HEK293 (cell line): Measurements from ENCODE around the gene ASB10.

Source experiments
- CTCF ChIA-PET: fragments of 350-600 bp; formaldehyde crosslinking; extraction: SDS; loops from one replicate; lab custom pipeline; 2021; ENCODE audit warnings: antibody characterized with exemption; lab: Yijun Ruan, JAX
- POLR2A ChIA-PET: fragments of 300-600 bp; formaldehyde crosslinking; extraction: SDS; loops from one replicate; lab custom pipeline; 2020; ENCODE audit warnings: antibody characterized with exemption, inconsistent platforms; lab: Yijun Ruan, JAX
- H3K27ac ChIP-seq: fragments of 200-500 bp; sonication (Bioruptor generic); 2 replicates; pipeline ENCODE4 v1.5.1; 2014; ENCODE audit warnings: low read depth, low read length, control low read depth, inconsistent platforms; ENCODE audit errors: extremely low read depth
- H3K36me3 ChIP-seq, 2 experiments: fragments of 200-500 bp in 1 of 2; sonication (Bioruptor generic) in 1 of 2; 1 replicate in 1 of 2; 2 replicates in 1 of 2; pipeline ENCODE4 v1.5.1; 2014 to 2017; ENCODE audit warnings: inconsistent platforms in 2 of 2, low read length in 2 of 2; ENCODE audit not compliant: control insufficient read depth in 2 of 2, insufficient read depth in 1 of 2
- H3K4me1 ChIP-seq: fragments of 200-500 bp; sonication (Bioruptor generic); 2 replicates; pipeline ENCODE4 v1.5.1; 2014; ENCODE audit warnings: mild to moderate bottlenecking, low read length, inconsistent platforms; ENCODE audit not compliant: control insufficient read depth, insufficient read depth
- H3K4me3 ChIP-seq: 2 replicates; pipeline ENCODE4 v1.5.1; 2011; ENCODE audit warnings: low read depth, mild to moderate bottlenecking, control low read depth, low read length, moderate library complexity
- H3K9me3 ChIP-seq: fragments of 200-500 bp; sonication (Bioruptor generic); 2 replicates; pipeline ENCODE4 v1.5.1; 2014; ENCODE audit warnings: low read depth, low read length, inconsistent platforms; ENCODE audit not compliant: control insufficient read depth, insufficient read depth
- FEZF1 ChIP-seq: fragments of 450-650 bp; formaldehyde crosslinking; IDR thresholded peaks from 2 replicates; pipeline ENCODE4 v1.5.1; 2016; ENCODE audit warnings: missing biosample characterization, missing genetic modification characterization
- GLI4 ChIP-seq: fragments of 450-650 bp; formaldehyde crosslinking; IDR thresholded peaks from 2 replicates; pipeline ENCODE4 v1.5.1; 2016; ENCODE audit warnings: missing biosample characterization, missing genetic modification characterization
- GLIS1 ChIP-seq: fragments of 450-650 bp; formaldehyde crosslinking; IDR thresholded peaks from 2 replicates; pipeline ENCODE4 v1.5.1; 2016; ENCODE audit warnings: missing biosample characterization, missing genetic modification characterization
- GLIS2 ChIP-seq: fragments of 450-650 bp; formaldehyde crosslinking; IDR thresholded peaks from 2 replicates; pipeline ENCODE4 v1.5.1; 2016; ENCODE audit warnings: missing biosample characterization, missing genetic modification characterization
- HOXD13 ChIP-seq: sonication (generic); formaldehyde crosslinking; IDR thresholded peaks from 2 replicates; pipeline ENCODE4 v1.8.0; 2022; ENCODE audit warnings: missing genetic modification reagents, borderline replicate concordance
- IKZF3 ChIP-seq: fragments of 450-650 bp; IDR thresholded peaks from 2 replicates; pipeline ENCODE4 v1.5.0; 2018; ENCODE audit warnings: missing biosample characterization, mild to moderate bottlenecking, missing genetic modification characterization, moderate library complexity
- KLF1 ChIP-seq: fragments of 450-650 bp; formaldehyde crosslinking; IDR thresholded peaks from 2 replicates; pipeline ENCODE4 v1.5.1; 2016; ENCODE audit warnings: missing biosample characterization, missing genetic modification characterization
- MEIS1 ChIP-seq: sonication (generic); formaldehyde crosslinking; IDR thresholded peaks from 2 replicates; pipeline ENCODE4 v1.8.1; 2022; ENCODE audit warnings: missing genetic modification reagents, mild to moderate bottlenecking, borderline replicate concordance
- OSR2 ChIP-seq: fragments of 450-650 bp; formaldehyde crosslinking; IDR thresholded peaks from 2 replicates; pipeline ENCODE4 v1.5.1; 2016; ENCODE audit warnings: missing biosample characterization, missing genetic modification characterization
- YY1 ChIP-seq: fragments of 450-650 bp; formaldehyde crosslinking; IDR thresholded peaks from 2 replicates; pipeline ENCODE4 v1.5.1; 2018; ENCODE audit warnings: missing biosample characterization, missing genetic modification characterization
- ZBTB20 ChIP-seq: fragments of 450-650 bp; formaldehyde crosslinking; IDR thresholded peaks from 2 replicates; pipeline ENCODE4 v1.5.1; 2016; ENCODE audit warnings: missing biosample characterization, missing genetic modification characterization
- ZBTB26 ChIP-seq: fragments of 450-650 bp; formaldehyde crosslinking; optimal IDR thresholded peaks from 2 replicates; pipeline ENCODE3; 2016; ENCODE audit warnings: missing biosample characterization, mild to moderate bottlenecking, missing genetic modification characterization
- ZBTB6 ChIP-seq: fragments of 450-650 bp; formaldehyde crosslinking; IDR thresholded peaks from 2 replicates; pipeline ENCODE4 v1.5.1; 2017; ENCODE audit warnings: missing biosample characterization, missing genetic modification characterization
- ZBTB8A ChIP-seq: fragments of 450-650 bp; formaldehyde crosslinking; IDR thresholded peaks from 2 replicates; pipeline ENCODE4 v1.5.1; 2016; ENCODE audit warnings: missing biosample characterization, missing genetic modification characterization
- ZNF133 ChIP-seq: fragments of 450-650 bp; formaldehyde crosslinking; IDR thresholded peaks from 2 replicates; pipeline ENCODE4 v1.5.1; 2016; ENCODE audit warnings: missing biosample characterization, missing genetic modification characterization
- ZNF2 ChIP-seq: fragments of 450-650 bp; formaldehyde crosslinking; IDR thresholded peaks from 2 replicates; pipeline ENCODE4 v1.5.1; 2016; ENCODE audit warnings: missing biosample characterization, missing genetic modification characterization
- ZNF23 ChIP-seq: fragments of 450-650 bp; formaldehyde crosslinking; IDR thresholded peaks from 2 replicates; pipeline ENCODE4 v1.5.1; 2016; ENCODE audit warnings: missing biosample characterization, missing genetic modification characterization, borderline replicate concordance
- ZNF266 ChIP-seq: fragments of 450-650 bp; formaldehyde crosslinking; IDR thresholded peaks from 2 replicates; pipeline ENCODE4 v1.5.1; 2016; ENCODE audit warnings: missing biosample characterization, missing genetic modification characterization, low read depth
- ZNF501 ChIP-seq: fragments of 450-650 bp; formaldehyde crosslinking; IDR thresholded peaks from 2 replicates; pipeline ENCODE4 v1.5.1; 2016; ENCODE audit warnings: missing biosample characterization, missing genetic modification characterization
- ZNF596 ChIP-seq: fragments of 450-650 bp; IDR thresholded peaks from 2 replicates; pipeline ENCODE4 v1.5.0; 2018; ENCODE audit warnings: missing biosample characterization, mild to moderate bottlenecking, missing genetic modification characterization, moderate library complexity
- ZNF677 ChIP-seq: fragments of 450-650 bp; IDR thresholded peaks from 2 replicates; pipeline ENCODE4 v1.5.0; 2018; ENCODE audit warnings: missing biosample characterization, mild to moderate bottlenecking, missing genetic modification characterization, moderate library complexity
- ZNF692 ChIP-seq: fragments of 450-650 bp; formaldehyde crosslinking; IDR thresholded peaks from 2 replicates; pipeline ENCODE4 v1.5.1; 2016; ENCODE audit warnings: missing biosample characterization, missing genetic modification characterization
- ZNF701 ChIP-seq: fragments of 450-650 bp; formaldehyde crosslinking; IDR thresholded peaks from 2 replicates; pipeline ENCODE4 v1.5.1; 2016; ENCODE audit warnings: missing biosample characterization, missing genetic modification characterization
- ZNF785 ChIP-seq: fragments of 450-650 bp; formaldehyde crosslinking; IDR thresholded peaks from 2 replicates; pipeline ENCODE4 v1.5.1; 2016; ENCODE audit warnings: missing biosample characterization, missing genetic modification characterization
- ZSCAN30 ChIP-seq: fragments of 450-650 bp; IDR thresholded peaks from 2 replicates; pipeline ENCODE4 v1.5.1; 2018; ENCODE audit warnings: missing biosample characterization, mild to moderate bottlenecking, missing genetic modification characterization, moderate library complexity
- ZSCAN5A ChIP-seq: fragments of 450-650 bp; formaldehyde crosslinking; IDR thresholded peaks from 2 replicates; pipeline ENCODE4 v1.5.1; 2016; ENCODE audit warnings: missing biosample characterization, missing genetic modification characterization

The ASB10 gene

GRCh38 chr7:151168003-151168786, 18.9 kb downstream of the ASB10 start (continued):
- peak; percentile 92 for TF ChIP-seq ZNF692 (tag by site-specific recombination)
- TF ChIP-seq KLF1 (tag by site-specific recombination): peak; percentile 89
- TF ChIP-seq ZNF701: no peak
- TF ChIP-seq ZNF2 (tag by site-specific recombination): peak; percentile 67; the same call in 1 of the 2 replicates
- 0 out of 2 replicates have a peak, but pooled peaks have one; percentile 7 for TF ChIP-seq ZNF133

- Histone ChIP-seq H3K4me1 (no peaks in the 10 kb centered on the region), H3K27ac (peak within 1 kb of the TSS; percentile 57; the same call in 1 of the 2 replicates), H3K36me3 (no peaks in the 10 kb centered on the region), H3K9me3 (no peaks in the 10 kb centered on the region)
- POLR2A ChIA-PET: interaction anchor here (1.5 kb wide), 1 partner anchor 10 kb away, joined by 6 read pairs; no protein-coding TSS in a partner anchor
- peak; percentile 13; the same call in 1 of the 2 replicates for TF ChIP-seq GLIS1 (tag by site-specific recombination)
- peak; percentile 15; the same call in 1 of the 2 replicates for TF ChIP-seq GLIS2 (tag by site-specific recombination)
- TF ChIP-seq ZNF266 (tag by site-specific recombination): no peak
- peak; percentile 69; the same call in 1 of the 2 replicates for TF ChIP-seq ZBTB20 (tag by site-specific recombination)
- TF ChIP-seq ZNF785 (tag by site-specific recombination): peak; percentile 46; the same call in 1 of the 2 replicates
- peak; percentile 49 for TF ChIP-seq ZBTB26
- TF ChIP-seq YY1 (tag by site-specific recombination): peak; percentile 38; the same call in 1 of the 2 replicates
- peak; percentile 96 for TF ChIP-seq ZBTB6 (tag by site-specific recombination)
- peak; percentile 65 for TF ChIP-seq ZNF596
- TF ChIP-seq ZSCAN30 (tag by site-specific recombination): 0 out of 2 replicates have a peak, but pooled peaks have one; percentile 24
- peak; percentile 49; the same call in 1 of the 2 replicates for TF ChIP-seq ZSCAN5A (tag by site-specific recombination)
- TF ChIP-seq ZNF677 (tag by site-specific recombination): peak; percentile 5; the same call in 1 of the 2 replicates
- TF ChIP-seq ZBTB8A (tag by site-specific recombination): peak; percentile 92
- TF ChIP-seq GLI4 (tag by site-specific recombination): no peak
- TF ChIP-seq ZNF23 (tag by site-specific recombination): no peak
- TF ChIP-seq MEIS1: peak; percentile 23; the same call in 1 of the 2 replicates
- no peak for TF ChIP-seq HOXD13 (CRISPR knock-in tag)
- TF ChIP-seq FEZF1 (tag by site-specific recombination): no peak
- TF ChIP-seq OSR2: 0 out of 2 replicates have a peak, but pooled peaks have one; percentile 6
- no peak for TF ChIP-seq ZNF501
- TF ChIP-seq IKZF3: peak; percentile 33; the same call in 1 of the 2 replicates
- TF ChIP-seq, all 188 proteins: peak for 15
- CTCF ChIA-PET: interaction anchor here (0.6 to 2.5 kb wide), 15 partner anchors 9 to 207 kb away, joined by 3 to 13 read pairs (median 4); no protein-coding TSS in a partner anchor
- peak within 1 kb of the TSS; percentile 48 for H3K4me3 ChIP-seq
Measured at GRCh38 chr7:151167197-151167961, 19.7 kb downstream of the ASB10 start, which contains the start of gene GBX1. TSS of gene GBX1 (minus strand) at chr7:151167694. CDS start at chr7:151167548, 146 bp downstream.
